Measurements from ENCODE around the gene SNX33.

SNX33 gene

GRCh38 chr15:75651810-75652543 lies 4.3 kb downstream of the SNX33 start:
- H3K4me1 ChIP-seq (ENCODE audit: control insufficient read depth in 5 of 5, insufficient read depth in 5 of 5, low read length in 5 of 5): peaks cover 35 to 87% (median 77%) of the 10 kb centered on the region in 5 donors
- peak overlapping the region; percentile 72 for H3K27ac ChIP-seq (ENCODE audit: low read depth, low read length)
- no peaks in the 10 kb centered on the region for H3K27me3 ChIP-seq (ENCODE audit: control insufficient read depth in 5 of 5, insufficient read depth in 4 of 5, low read length in 5 of 5)
- peaks cover 0 to 37% (median 25%) of the 10 kb centered on the region in 5 donors for H3K36me3 ChIP-seq (ENCODE audit: control insufficient read depth in 5 of 5, insufficient read depth in 5 of 5, low read length in 5 of 5)
- H3K9ac ChIP-seq (ENCODE audit: low read length in 5 of 5): peak overlapping the region; percentile 48 to 94 (median 60)
- no peaks in the 10 kb centered on the region for H3K9me3 ChIP-seq (ENCODE audit: control insufficient read depth in 5 of 5, low read length in 5 of 5)
- H3K4me3 ChIP-seq (ENCODE audit: low read depth in 1 of 5, low read length in 5 of 5): peak overlapping the region; percentile 41 to 96 (median 86)

GRCh38 chr15:75653347-75653913 lies 5.7 kb downstream of the SNX33 start:
- no peaks in the 10 kb centered on the region for H3K27me3 ChIP-seq (ENCODE audit: control insufficient read depth in 5 of 5, insufficient read depth in 4 of 5, low read length in 5 of 5)
- H3K4me1 ChIP-seq (ENCODE audit: control insufficient read depth in 5 of 5, insufficient read depth in 5 of 5, low read length in 5 of 5): peaks cover 35 to 77% (median 75%) of the 10 kb centered on the region in 5 donors
- H3K27ac ChIP-seq (ENCODE audit: low read depth, low read length): peak overlapping the region; percentile 72
- H3K9ac ChIP-seq (ENCODE audit: low read length in 5 of 5): peak overlapping the region in 3 of 5 donors; percentile 49 to 94 (median 55)
- H3K36me3 ChIP-seq (ENCODE audit: control insufficient read depth in 5 of 5, insufficient read depth in 5 of 5, low read length in 5 of 5): peaks cover 0 to 51% (median 39%) of the 10 kb centered on the region in 5 donors
- H3K9me3 ChIP-seq (ENCODE audit: control insufficient read depth in 5 of 5, low read length in 5 of 5): no peaks in the 10 kb centered on the region
- peak overlapping the region; percentile 3 to 39 (median 31) for H3K4me3 ChIP-seq (ENCODE audit: low read depth in 1 of 5, low read length in 5 of 5)

- Histone ChIP-seq H3K27me3 (ENCODE audit: control insufficient read depth in 5 of 5, insufficient read depth in 4 of 5, low read length in 5 of 5) (no peaks in the 10 kb centered on the region), H3K9me3 (ENCODE audit: control insufficient read depth in 5 of 5, low read length in 5 of 5) (no peaks in the 10 kb centered on the region), H3K27ac (ENCODE audit: low read depth, low read length) (no peak overlapping the region), H3K4me3 (ENCODE audit: low read depth in 1 of 5, low read length in 5 of 5) (no peak overlapping the region), H3K36me3 (ENCODE audit: control insufficient read depth in 5 of 5, insufficient read depth in 5 of 5, low read length in 5 of 5) (peaks cover 0 to 60% (median 45%) of the 10 kb centered on the region in 5 donors), H3K9ac (ENCODE audit: low read length in 5 of 5) (peak overlapping the region in 1 of 5 donors; percentile 4), H3K4me1 (ENCODE audit: control insufficient read depth in 5 of 5, insufficient read depth in 5 of 5, low read length in 5 of 5) (peaks cover 28 to 77% (median 72%) of the 10 kb centered on the region in 5 donors)
These were observed 6.6 kb downstream of the SNX33 start for GRCh38 chr15:75654201-75654907.

GRCh38 chr15:75655931-75656330 lies 8.2 kb downstream of the SNX33 start:
- H3K9me3 ChIP-seq (ENCODE audit: control insufficient read depth in 5 of 5, low read length in 5 of 5): no peaks in the 10 kb centered on the region
- H3K36me3 ChIP-seq (ENCODE audit: control insufficient read depth in 5 of 5, insufficient read depth in 5 of 5, low read length in 5 of 5): peaks cover 0 to 66% (median 49%) of the 10 kb centered on the region in 5 donors
- H3K27me3 ChIP-seq (ENCODE audit: control insufficient read depth in 5 of 5, insufficient read depth in 4 of 5, low read length in 5 of 5): no peaks in the 10 kb centered on the region
- H3K9ac ChIP-seq (ENCODE audit: low read length in 5 of 5): no peak overlapping the region
- H3K27ac ChIP-seq (ENCODE audit: low read depth, low read length): no peak overlapping the region
- peaks cover 20 to 77% (median 72%) of the 10 kb centered on the region in 5 donors for H3K4me1 ChIP-seq (ENCODE audit: control insufficient read depth in 5 of 5, insufficient read depth in 5 of 5, low read length in 5 of 5)
- no peak overlapping the region for H3K4me3 ChIP-seq (ENCODE audit: low read depth in 1 of 5, low read length in 5 of 5)

- H3K4me1 ChIP-seq (ENCODE audit: control insufficient read depth in 5 of 5, insufficient read depth in 5 of 5, low read length in 5 of 5): peaks cover 16 to 76% (median 69%) of the 10 kb centered on the region in 5 donors
These were observed 8.6 kb downstream of the SNX33 start for GRCh38 chr15:75656331-75656730.

GRCh38 chr15:75656813-75657212 lies 9.1 kb downstream of the SNX33 start:
- no peak overlapping the region for H3K9ac ChIP-seq (ENCODE audit: low read length in 5 of 5)
- peaks cover 12 to 76% (median 69%) of the 10 kb centered on the region in 5 donors for H3K4me1 ChIP-seq (ENCODE audit: control insufficient read depth in 5 of 5, insufficient read depth in 5 of 5, low read length in 5 of 5)
- no peaks in the 10 kb centered on the region for H3K9me3 ChIP-seq (ENCODE audit: control insufficient read depth in 5 of 5, low read length in 5 of 5)
- H3K36me3 ChIP-seq (ENCODE audit: control insufficient read depth in 5 of 5, insufficient read depth in 5 of 5, low read length in 5 of 5): peaks cover 0 to 61% (median 49%) of the 10 kb centered on the region in 5 donors
- no peak overlapping the region for H3K27ac ChIP-seq (ENCODE audit: low read depth, low read length)
- H3K4me3 ChIP-seq (ENCODE audit: low read depth in 1 of 5, low read length in 5 of 5): no peak overlapping the region
- no peaks in the 10 kb centered on the region for H3K27me3 ChIP-seq (ENCODE audit: control insufficient read depth in 5 of 5, insufficient read depth in 4 of 5, low read length in 5 of 5)

More at GRCh38 chr15:75656331-75656730, 8.6 kb downstream of the SNX33 start:
- H3K27ac ChIP-seq (ENCODE audit: low read depth, low read length): no peak overlapping the region
- H3K4me3 ChIP-seq (ENCODE audit: low read depth in 1 of 5, low read length in 5 of 5): no peak overlapping the region
- H3K36me3 ChIP-seq (ENCODE audit: control insufficient read depth in 5 of 5, insufficient read depth in 5 of 5, low read length in 5 of 5): peaks cover 0 to 63% (median 49%) of the 10 kb centered on the region in 5 donors
- no peaks in the 10 kb centered on the region for H3K9me3 ChIP-seq (ENCODE audit: control insufficient read depth in 5 of 5, low read length in 5 of 5)
- H3K27me3 ChIP-seq (ENCODE audit: control insufficient read depth in 5 of 5, insufficient read depth in 4 of 5, low read length in 5 of 5): no peaks in the 10 kb centered on the region
- no peak overlapping the region for H3K9ac ChIP-seq (ENCODE audit: low read length in 5 of 5)

GRCh38 chr15:75659141-75659771 lies 11.5 kb downstream of the SNX33 start:
- peak overlapping the region; percentile 93 for H3K27ac ChIP-seq (ENCODE audit: low read depth, low read length)
- peak overlapping the region in 1 of 5 donors; percentile 50 for H3K9ac ChIP-seq (ENCODE audit: low read length in 5 of 5)
- peaks cover 6 to 59% (median 47%) of the 10 kb centered on the region in 5 donors for H3K4me1 ChIP-seq (ENCODE audit: control insufficient read depth in 5 of 5, insufficient read depth in 5 of 5, low read length in 5 of 5)
- H3K9me3 ChIP-seq (ENCODE audit: control insufficient read depth in 5 of 5, low read length in 5 of 5): no peaks in the 10 kb centered on the region
- H3K36me3 ChIP-seq (ENCODE audit: control insufficient read depth in 5 of 5, insufficient read depth in 5 of 5, low read length in 5 of 5): peaks cover 0 to 58% (median 53%) of the 10 kb centered on the region in 5 donors
- H3K4me3 ChIP-seq (ENCODE audit: low read depth in 1 of 5, low read length in 5 of 5): no peak overlapping the region
- no peaks in the 10 kb centered on the region for H3K27me3 ChIP-seq (ENCODE audit: control insufficient read depth in 5 of 5, insufficient read depth in 4 of 5, low read length in 5 of 5)

GRCh38 chr15:75659928-75660645 lies 12.4 kb downstream of the SNX33 start:
- H3K36me3 ChIP-seq (ENCODE audit: control insufficient read depth in 5 of 5, insufficient read depth in 5 of 5, low read length in 5 of 5): peaks cover 0 to 54% (median 53%) of the 10 kb centered on the region in 5 donors
- H3K4me3 ChIP-seq (ENCODE audit: low read depth in 1 of 5, low read length in 5 of 5): no peak overlapping the region
- H3K9me3 ChIP-seq (ENCODE audit: control insufficient read depth in 5 of 5, low read length in 5 of 5): no peaks in the 10 kb centered on the region
- peak overlapping the region in 1 of 5 donors; percentile 50 for H3K9ac ChIP-seq (ENCODE audit: low read length in 5 of 5)
- peak overlapping the region; percentile 93 for H3K27ac ChIP-seq (ENCODE audit: low read depth, low read length)
- peaks cover 6 to 51% (median 39%) of the 10 kb centered on the region in 5 donors for H3K4me1 ChIP-seq (ENCODE audit: control insufficient read depth in 5 of 5, insufficient read depth in 5 of 5, low read length in 5 of 5)
- no peaks in the 10 kb centered on the region for H3K27me3 ChIP-seq (ENCODE audit: control insufficient read depth in 5 of 5, insufficient read depth in 4 of 5, low read length in 5 of 5)

GRCh38 chr15:75661100-75661755 lies 13.5 kb downstream of the SNX33 start:
- H3K4me3 ChIP-seq (ENCODE audit: low read depth in 1 of 5, low read length in 5 of 5): no peak overlapping the region
- peak overlapping the region; percentile 93 for H3K27ac ChIP-seq (ENCODE audit: low read depth, low read length)
- H3K36me3 ChIP-seq (ENCODE audit: control insufficient read depth in 5 of 5, insufficient read depth in 5 of 5, low read length in 5 of 5): peaks cover 0 to 48% (median 43%) of the 10 kb centered on the region in 5 donors
- no peaks in the 10 kb centered on the region for H3K9me3 ChIP-seq (ENCODE audit: control insufficient read depth in 5 of 5, low read length in 5 of 5)
- H3K4me1 ChIP-seq (ENCODE audit: control insufficient read depth in 5 of 5, insufficient read depth in 5 of 5, low read length in 5 of 5): peaks cover 6 to 52% (median 36%) of the 10 kb centered on the region in 5 donors
- no peaks in the 10 kb centered on the region for H3K27me3 ChIP-seq (ENCODE audit: control insufficient read depth in 5 of 5, insufficient read depth in 4 of 5, low read length in 5 of 5)
- peak overlapping the region in 3 of 5 donors; percentile 17 to 63 (median 60) for H3K9ac ChIP-seq (ENCODE audit: low read length in 5 of 5)

Data from subcutaneous abdominal adipose tissue (tissue), 5 donors.